HG02678 (cell line): Measurements from ENCODE around the gene PCK1.

Experiments
- ATAC-seq: cut with Tn5 transposase; IDR thresholded peaks from one replicate; pipeline ENCODE4 v1.9.1; 2021; ENCODE audit warnings: mild to moderate bottlenecking, moderate library complexity; ENCODE audit not compliant: unreplicated experiment

The PCK1 gene

GRCh38 chr20:57576002-57576401, 15.1 kb downstream of the PCK1 start:
- ATAC-seq: no peak

- ATAC-seq: no peak
Observed at GRCh38 chr20:57576617-57577550, 16.0 kb downstream of the PCK1 start.

- no peak for ATAC-seq
Observed at GRCh38 chr20:57577679-57578475, 17.0 kb downstream of the PCK1 start.

GRCh38 chr20:57578476-57579165, 17.7 kb downstream of the PCK1 start:
- ATAC-seq: no peak

- no peak for ATAC-seq
Observed at GRCh38 chr20:57579331-57579897, 18.5 kb downstream of the PCK1 start.

- no peak for ATAC-seq
Observed at GRCh38 chr20:57579898-57580447, 19.1 kb downstream of the PCK1 start.

GRCh38 chr20:57580478-57581201, 19.7 kb downstream of the PCK1 start:
- ATAC-seq: no peak

GRCh38 chr20:57581202-57582028, 20.5 kb downstream of the PCK1 start:
- no peak for ATAC-seq

GRCh38 chr20:57582029-57582378, 21.1 kb downstream of the PCK1 start:
- ATAC-seq: no peak

GRCh38 chr20:57582432-57583288, 21.8 kb downstream of the PCK1 start:
- ATAC-seq: no peak

- no peak for ATAC-seq
Observed at GRCh38 chr20:57583289-57584257, 22.7 kb downstream of the PCK1 start.

- no peak for ATAC-seq
Observed at GRCh38 chr20:57584768-57585461, 24.0 kb downstream of the PCK1 start.

GRCh38 chr20:57585466-57586213, 24.7 kb downstream of the PCK1 start:
- no peak for ATAC-seq

- no peak for ATAC-seq
Observed at GRCh38 chr20:57586370-57586793, 25.5 kb downstream of the PCK1 start.

- ATAC-seq: no peak
Observed at GRCh38 chr20:57586943-57587277, 26.0 kb downstream of the PCK1 start.
